GM21717 (cell line): ENCODE data around the gene DTD2.
"Not testable (repeated sequence)": the region's sequence is repeated elsewhere in the genome, so short reads cannot be mapped to it uniquely, and the experiment has no call there.

ENCODE experiments used
- ATAC-seq: cut with Tn5 transposase; IDR thresholded peaks from one replicate; pipeline ENCODE4 v1.9.1; 2021; ENCODE audit warnings: mild to moderate bottlenecking, moderate library complexity; ENCODE audit not compliant: unreplicated experiment

The DTD2 gene

GRCh38 chr14:31456841-31457664 lies at the start of gene DTD2:
DTD2 (minus strand) TSS chr14:31457506; CDS start chr14:31457393, 113 bp downstream.
- ATAC-seq, result peak; percentile 97

GRCh38 chr14:31505411-31505810 lies 48.1 kb upstream of the DTD2 start:
- ATAC-seq, result no peak

GRCh38 chr14:31501870-31502269 lies 44.6 kb upstream of the DTD2 start:
- no peak for ATAC-seq

- ATAC-seq, result no peak
Measured at GRCh38 chr14:31492759-31493498, 35.6 kb upstream of the DTD2 start.

GRCh38 chr14:31489691-31490090 lies 32.4 kb upstream of the DTD2 start:
- peak; percentile 68 for ATAC-seq

- no peak for ATAC-seq
Measured at GRCh38 chr14:31487886-31488285, 30.6 kb upstream of the DTD2 start, which contains the start of gene GPR33. GPR33 (minus strand) TSS chr14:31488039; CDS start chr14:31483965, 4,074 bp downstream.

- ATAC-seq, result no peak
Measured at GRCh38 chr14:31486764-31487163, 29.5 kb upstream of the DTD2 start.

GRCh38 chr14:31484754-31485153 lies 27.4 kb upstream of the DTD2 start:
- no peak for ATAC-seq

- ATAC-seq, result no peak
Measured at GRCh38 chr14:31480156-31480555, 22.9 kb upstream of the DTD2 start.

- no peak for ATAC-seq
Measured at GRCh38 chr14:31479027-31479426, 21.7 kb upstream of the DTD2 start.

GRCh38 chr14:31477248-31477647 lies 19.9 kb upstream of the DTD2 start:
- no peak for ATAC-seq

- ATAC-seq, result no peak
Measured at GRCh38 chr14:31476131-31476866, 19.0 kb upstream of the DTD2 start.

GRCh38 chr14:31466554-31466953 lies 9.2 kb upstream of the DTD2 start:
- ATAC-seq, result no peak

GRCh38 chr14:31465111-31465510 lies 7.8 kb upstream of the DTD2 start:
- ATAC-seq, result no peak

- not testable (repeated sequence) for ATAC-seq
Measured at GRCh38 chr14:31462450-31462849, 5.1 kb upstream of the DTD2 start.

- no peak for ATAC-seq
Measured at GRCh38 chr14:31461545-31461944, 4.2 kb upstream of the DTD2 start.

GRCh38 chr14:31457665-31458659 lies 656 bp upstream of the DTD2 start:
- ATAC-seq, result no peak

- ATAC-seq, result no peak
Measured at GRCh38 chr14:31449971-31450610, 7.2 kb downstream of the DTD2 start.

- no peak for ATAC-seq
Measured at GRCh38 chr14:31449136-31449535, 8.2 kb downstream of the DTD2 start.

GRCh38 chr14:31445703-31446102 lies 11.6 kb downstream of the DTD2 start:
- ATAC-seq, result no peak
